Fibroblast of the aortic adventitia (primary cell): ENCODE measurements around the gene PHC2. TPM values are rescaled to one million over a fixed set of nuclear protein-coding genes. Genes with fewer than 3 reads are reported as not detected.
"Not testable (repeated sequence)": the region's sequence is repeated elsewhere in the genome, so short reads cannot be mapped to it uniquely, and the experiment has no call there.

Source experiments
- DNase-seq: peaks from one replicate; pipeline ENCODE4 v3.0.0-alpha.2; 2010; ENCODE audit warnings: low read depth
- H3K4me3 ChIP-seq: 2 replicates; pipeline ENCODE4 v1.5.1; 2011; ENCODE audit warnings: low read depth, mild to moderate bottlenecking, control low read depth, low read length, moderate library complexity
- total RNA-seq: library from RNA; depleted of rRNA; stranded (reverse); fragments of >200 nt; gene quantifications from 2 replicates; pipeline ENCODE4 v1.2.3, GENCODE V29; 2012; ENCODE audit warnings: low replicate concordance
- TF ChIP-seq, protein P1 (sequence below): IDR thresholded peaks from 2 replicates; pipeline ENCODE4 v1.5.1; 2011; ENCODE audit warnings: mild to moderate bottlenecking, low read length, control low read depth, inconsistent platforms; ENCODE audit not compliant: insufficient read depth

The PHC2 gene
- total RNA-seq, 1 donor, result 50.5 TPM

GRCh38 chr1:33317946-33318345, 112.9 kb downstream of the PHC2 start:
- H3K4me3 ChIP-seq, result no peak overlapping the region
- no peak for DNase-seq
- TF ChIP-seq, protein P1, sequence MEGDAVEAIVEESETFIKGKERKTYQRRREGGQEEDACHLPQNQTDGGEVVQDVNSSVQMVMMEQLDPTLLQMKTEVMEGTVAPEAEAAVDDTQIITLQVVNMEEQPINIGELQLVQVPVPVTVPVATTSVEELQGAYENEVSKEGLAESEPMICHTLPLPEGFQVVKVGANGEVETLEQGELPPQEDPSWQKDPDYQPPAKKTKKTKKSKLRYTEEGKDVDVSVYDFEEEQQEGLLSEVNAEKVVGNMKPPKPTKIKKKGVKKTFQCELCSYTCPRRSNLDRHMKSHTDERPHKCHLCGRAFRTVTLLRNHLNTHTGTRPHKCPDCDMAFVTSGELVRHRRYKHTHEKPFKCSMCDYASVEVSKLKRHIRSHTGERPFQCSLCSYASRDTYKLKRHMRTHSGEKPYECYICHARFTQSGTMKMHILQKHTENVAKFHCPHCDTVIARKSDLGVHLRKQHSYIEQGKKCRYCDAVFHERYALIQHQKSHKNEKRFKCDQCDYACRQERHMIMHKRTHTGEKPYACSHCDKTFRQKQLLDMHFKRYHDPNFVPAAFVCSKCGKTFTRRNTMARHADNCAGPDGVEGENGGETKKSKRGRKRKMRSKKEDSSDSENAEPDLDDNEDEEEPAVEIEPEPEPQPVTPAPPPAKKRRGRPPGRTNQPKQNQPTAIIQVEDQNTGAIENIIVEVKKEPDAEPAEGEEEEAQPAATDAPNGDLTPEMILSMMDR, result no peak

DNA sequence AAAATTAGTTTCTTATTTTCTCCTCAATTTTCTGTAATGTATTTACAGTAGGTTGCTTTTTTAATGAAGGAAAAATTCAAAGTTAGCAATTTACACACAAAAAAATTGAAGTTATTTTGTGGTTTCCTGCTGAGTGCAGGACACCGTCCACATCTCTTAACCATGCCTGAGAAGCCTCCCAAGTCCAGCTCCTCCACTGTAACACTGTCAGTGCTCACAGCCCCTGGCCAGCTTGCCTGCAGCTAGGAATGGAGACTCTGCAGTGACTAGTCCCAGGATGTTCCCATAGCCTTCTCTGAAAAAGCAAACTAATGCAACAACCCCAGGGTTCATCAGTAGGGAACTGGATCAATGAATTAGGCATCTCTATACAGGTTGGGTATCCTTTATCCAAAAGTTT, 113.5 kb downstream of the PHC2 start:
- H3K4me3 ChIP-seq, result no peak overlapping the region
- TF ChIP-seq, protein P1, result no peak
- DNase-seq, result no peak

GRCh38 chr1:33316601-33317000, 114.3 kb downstream of the PHC2 start:
- no peak overlapping the region for H3K4me3 ChIP-seq
- TF ChIP-seq, protein P1, result no peak
- DNase-seq, result no peak

DNA sequence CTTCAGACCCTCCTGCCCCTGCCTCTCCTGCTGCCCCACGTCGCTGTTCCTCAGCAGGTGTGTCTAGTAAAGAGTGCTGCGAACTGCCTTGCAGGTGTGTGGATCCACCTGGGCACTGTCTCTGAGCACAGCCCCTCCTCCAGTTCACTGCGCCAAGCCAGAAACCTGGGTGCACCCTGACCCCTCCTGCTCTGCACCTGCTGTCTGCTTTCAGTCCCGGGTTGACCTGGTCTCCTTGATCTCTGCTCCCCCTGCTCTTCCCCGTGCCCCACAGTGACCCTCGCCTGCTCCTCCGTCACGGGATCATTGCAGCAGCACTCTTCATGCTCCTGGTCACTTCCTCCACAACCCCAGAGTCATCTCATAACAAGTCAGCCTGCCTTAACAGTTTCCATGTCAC, 116.5 kb downstream of the PHC2 start:
- H3K4me3 ChIP-seq, result no peak overlapping the region
- TF ChIP-seq, protein P1, result no peak
- DNase-seq, result no peak

DNA sequence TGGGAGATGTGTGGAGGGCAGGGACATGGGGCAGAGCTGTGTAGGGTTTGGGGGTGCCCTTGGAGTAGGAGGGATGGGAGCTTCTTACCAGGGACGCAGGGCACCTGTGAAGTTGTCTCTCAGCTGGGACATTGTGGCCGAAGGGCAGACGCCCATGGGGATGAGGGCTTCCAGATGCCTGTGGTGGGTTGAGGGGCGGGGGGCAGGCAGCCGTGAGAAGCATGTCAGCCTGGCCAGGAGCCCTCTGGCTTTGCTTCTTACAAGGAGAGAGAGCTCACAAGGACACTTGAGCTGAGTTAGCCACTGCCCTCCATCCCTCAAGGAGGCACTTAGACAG, 118.5 kb downstream of the PHC2 start:
- TF ChIP-seq, protein P1, result no peak
- no peak for DNase-seq
- H3K4me3 ChIP-seq, result no peak overlapping the region

DNA sequence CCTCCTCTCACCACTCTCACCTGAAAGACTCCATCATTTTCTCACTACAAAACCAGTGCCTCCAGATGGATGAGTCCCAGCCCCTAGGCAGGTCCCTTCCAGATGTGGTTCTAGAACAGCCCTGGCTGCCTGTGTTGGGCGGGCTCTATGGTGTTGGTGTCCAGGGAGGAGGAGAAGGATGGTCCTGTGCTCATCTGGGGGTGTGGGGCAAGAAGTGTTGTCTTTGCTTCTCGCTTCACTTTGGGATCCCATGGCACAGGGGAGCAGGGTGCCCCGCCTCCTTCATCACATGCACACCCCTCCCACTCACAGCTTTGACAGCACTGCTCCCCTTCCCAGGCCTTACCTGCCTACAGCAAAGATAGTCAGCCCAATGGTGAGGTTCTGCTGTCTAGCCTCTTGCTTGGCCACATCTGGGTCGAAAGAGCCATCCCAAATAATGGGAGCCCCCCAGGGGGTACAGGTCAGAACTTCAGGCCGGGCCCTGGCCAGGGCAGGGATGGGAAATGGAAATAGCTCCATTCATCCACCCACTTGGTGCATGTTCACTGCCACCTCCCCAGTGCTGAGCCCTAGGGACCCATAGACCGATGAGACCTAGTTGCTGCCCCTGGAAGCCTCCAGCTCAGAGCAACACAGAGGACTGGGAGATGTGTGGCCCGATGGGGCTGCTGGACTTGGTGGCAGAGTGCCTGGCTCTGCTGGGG, 119.0 kb downstream of the PHC2 start:
- TF ChIP-seq, protein P1, result no peak
- no peak overlapping the region for H3K4me3 ChIP-seq
- no peak for DNase-seq

GRCh38 chr1:33310702-33311101, 120.2 kb downstream of the PHC2 start:
- no peak for DNase-seq
- H3K4me3 ChIP-seq, result no peak overlapping the region
- TF ChIP-seq, protein P1, result no peak

DNA sequence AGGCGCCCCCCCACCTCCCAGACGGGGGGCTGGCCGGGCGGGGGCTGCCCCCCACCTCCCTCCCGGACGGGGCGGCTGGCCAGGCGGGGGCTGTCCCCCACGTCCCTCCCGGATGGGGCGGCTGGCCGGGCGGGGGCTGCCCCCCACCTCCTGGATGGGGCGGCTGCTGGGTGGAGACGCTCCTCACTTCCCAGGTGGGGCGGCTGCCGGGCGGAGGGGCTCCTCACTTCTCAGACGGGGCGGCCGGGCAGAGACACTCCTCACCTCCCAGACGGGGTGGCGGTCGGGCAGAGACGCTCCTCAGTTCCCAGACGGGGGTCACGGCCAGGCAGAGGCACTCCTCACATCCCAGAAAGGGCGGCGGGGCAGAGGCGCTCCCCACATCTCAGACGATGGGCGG, 121.5 kb downstream of the PHC2 start:
- H3K4me3 ChIP-seq, result not testable (repeated sequence)

More for the DNA sequence above, 121.5 kb downstream of the PHC2 start:
- DNase-seq, result not testable (repeated sequence)
